H1 (cell line): ENCODE measurements around the gene ACER3. TPM values are rescaled to one million over a fixed set of nuclear protein-coding genes. Genes with fewer than 3 reads are reported as not detected.

ENCODE experiments used
- CTCF ChIA-PET: fragments of 300-600 bp; sonication (Branson Sonifier 250); formaldehyde crosslinking; loops from one replicate; lab custom pipeline; 2021; ENCODE audit not compliant: partially characterized antibody; lab: Charles Lee
- POLR2A ChIA-PET: fragments of 300-600 bp; sonication (Branson Sonifier 250); formaldehyde crosslinking; loops from one replicate; lab custom pipeline; 2021; ENCODE audit warnings: inconsistent platforms; ENCODE audit not compliant: partially characterized antibody; lab: Charles Lee
- DNase-seq, 2 experiments: peaks; one replicate each; pipeline versions ENCODE4 v3.0.0 to v3.0.0-alpha.2; 2010 to 2022; ENCODE audit warnings: low spot score in 2 of 2, low read depth in 1 of 2, mixed read lengths in 1 of 2
- FAIRE-seq: peaks from 2 replicates; lab custom pipeline; 2011; peaks lifted over from hg19 to GRCh38; lab: Jason Lieb, UNC
- H2AFZ ChIP-seq: 2 replicates; pipeline ENCODE4 v1.8.1; 2012; ENCODE audit warnings: low read length, inconsistent platforms
- H2AK5ac ChIP-seq: 2 replicates; pipeline ENCODE4 v1.6.1; 2013; ENCODE audit warnings: low read depth, low read length
- H2BK120ac ChIP-seq: replicated peaks from 2 replicates; pipeline ENCODE3; 2013; ENCODE audit warnings: low read depth, low read length, inconsistent platforms
- H2BK12ac ChIP-seq: 2 replicates; pipeline ENCODE4 v1.6.1; 2013; ENCODE audit warnings: low read depth, low read length
- H2BK15ac ChIP-seq: 2 replicates; pipeline ENCODE4 v1.6.1; 2013; ENCODE audit warnings: low read length
- H2BK20ac ChIP-seq: 2 replicates; pipeline ENCODE4 v1.6.1; 2013; ENCODE audit warnings: low read length
- H2BK5ac ChIP-seq: 2 replicates; pipeline ENCODE4 v1.6.1; 2013; ENCODE audit warnings: low read depth, low read length
- H3K14ac ChIP-seq: 2 replicates; pipeline ENCODE4 v1.6.1; 2013; ENCODE audit warnings: inconsistent platforms; ENCODE audit not compliant: insufficient read length
- H3K18ac ChIP-seq: 2 replicates; pipeline ENCODE4 v1.6.1; 2013; ENCODE audit warnings: low read length; ENCODE audit errors: extremely low read depth
- H3K23ac ChIP-seq: 2 replicates; pipeline ENCODE4 v1.6.1; 2013; ENCODE audit warnings: inconsistent platforms; ENCODE audit not compliant: insufficient read length
- H3K23me2 ChIP-seq: 2 replicates; pipeline ENCODE4 v1.6.1; 2013; ENCODE audit warnings: low read depth, low read length
- H3K27ac ChIP-seq: 2 replicates; pipeline ENCODE4 v1.6.1; 2011; ENCODE audit warnings: low read depth, low read length, inconsistent platforms
- H3K27me3 ChIP-seq, 4 experiments: replicated peaks in 1 of 4; 1 replicate in 1 of 4; 2 replicates in 3 of 4; pipeline versions ENCODE4 v1.6.1 to v1.8.1; 2011 to 2013; ENCODE audit warnings: low read length in 3 of 4, mild to moderate bottlenecking in 3 of 4, inconsistent platforms in 2 of 4, mixed read lengths in 2 of 4, moderate library complexity in 1 of 4; ENCODE audit not compliant: control insufficient read depth in 3 of 4, insufficient read depth in 3 of 4; ENCODE audit errors: extremely low read depth in 1 of 4
- H3K36me3 ChIP-seq, 4 experiments: 2 replicates each; pipeline versions ENCODE4 v1.6.1 to v1.8.1; 2011 to 2013; ENCODE audit warnings: mild to moderate bottlenecking in 4 of 4, low read length in 3 of 4, moderate library complexity in 2 of 4, control low read depth in 1 of 4, inconsistent platforms in 1 of 4; ENCODE audit not compliant: insufficient read depth in 4 of 4, control insufficient read depth in 2 of 4
- H3K4ac ChIP-seq: replicated peaks from 2 replicates; pipeline ENCODE3; 2013; ENCODE audit warnings: low read length, low read depth, mixed read lengths, inconsistent platforms; ENCODE audit not compliant: insufficient read length
- H3K4me1 ChIP-seq, 4 experiments: replicated peaks in 1 of 4; 1 replicate in 1 of 4; 2 replicates in 3 of 4; pipeline versions ENCODE4 v1.6.1 to v1.8.1; 2011 to 2013; ENCODE audit warnings: low read length in 3 of 4, inconsistent platforms in 2 of 4, mixed read lengths in 1 of 4; ENCODE audit not compliant: insufficient read depth in 4 of 4, control insufficient read depth in 3 of 4
- H3K4me2 ChIP-seq, 2 experiments: 2 replicates each; pipeline versions ENCODE4 v1.6.1 to v1.8.1; 2011 to 2013; ENCODE audit warnings: low read depth in 2 of 2, low read length in 2 of 2, control low read depth in 1 of 2, inconsistent platforms in 1 of 2, mild to moderate bottlenecking in 1 of 2; ENCODE audit not compliant: insufficient read depth in 1 of 2
- H3K4me3 ChIP-seq, 4 experiments: fragments of 200-600, 300-600 bp in 1 of 4; sonication (generic), shearing (Covaris generic), sonication (Bioruptor Twin) in 1 of 4; 2 replicates each; pipeline versions ENCODE4 v1.5.1 to v1.8.1; 2011 to 2016; ENCODE audit warnings: low read length in 4 of 4, low read depth in 3 of 4, control low read depth in 2 of 4, inconsistent platforms in 2 of 4, mild to moderate bottlenecking in 2 of 4, mixed read lengths in 1 of 4, moderate library complexity in 1 of 4; ENCODE audit not compliant: insufficient read depth in 2 of 4; ENCODE audit errors: extremely low read depth in 1 of 4
- H3K56ac ChIP-seq: replicated peaks from 2 replicates; pipeline ENCODE3; 2013; ENCODE audit warnings: low read depth, mild to moderate bottlenecking, mixed read lengths, low read length, inconsistent platforms; ENCODE audit not compliant: insufficient read length
- H3K79me1 ChIP-seq: 2 replicates; pipeline ENCODE4 v1.6.1; 2013; ENCODE audit warnings: low read depth, low read length, control low read depth
- H3K79me2 ChIP-seq, 2 experiments: 2 replicates each; pipeline versions ENCODE4 v1.6.1 to v1.8.1; 2012 to 2013; ENCODE audit warnings: low read length in 2 of 2, mild to moderate bottlenecking in 2 of 2, inconsistent platforms in 1 of 2; ENCODE audit not compliant: insufficient read depth in 2 of 2, control insufficient read depth in 1 of 2
- H3K9ac ChIP-seq, 4 experiments: replicated peaks in 1 of 4; 1 replicate in 1 of 4; 2 replicates in 3 of 4; pipeline versions ENCODE4 v1.6.1 to v1.8.1; 2011 to 2013; ENCODE audit warnings: low read depth in 3 of 4, low read length in 3 of 4, control low read depth in 2 of 4, mild to moderate bottlenecking in 2 of 4, moderate library complexity in 2 of 4, inconsistent platforms in 1 of 4; ENCODE audit errors: extremely low read depth in 1 of 4
- H3K9me3 ChIP-seq, 2 experiments: 2 replicates each; pipeline versions ENCODE4 v1.6.1 to v1.8.1; 2012 to 2013; ENCODE audit warnings: mild to moderate bottlenecking in 2 of 2, moderate library complexity in 2 of 2, control low read depth in 1 of 2, inconsistent platforms in 1 of 2, low read depth in 1 of 2, low read length in 1 of 2, mixed read lengths in 1 of 2; ENCODE audit not compliant: insufficient read depth in 2 of 2
- H4K20me1 ChIP-seq, 2 experiments: replicated peaks in 1 of 2; 2 replicates each; pipeline versions ENCODE3 to v1.8.1; 2011 to 2013; ENCODE audit warnings: inconsistent platforms in 2 of 2, low read length in 2 of 2, mild to moderate bottlenecking in 1 of 2; ENCODE audit not compliant: insufficient read depth in 2 of 2, control insufficient read depth in 1 of 2
- H4K5ac ChIP-seq: 2 replicates; pipeline ENCODE4 v1.6.1; 2013; ENCODE audit warnings: low read length, low read depth, mixed read lengths, inconsistent platforms; ENCODE audit not compliant: insufficient read length
- H4K8ac ChIP-seq: 2 replicates; pipeline ENCODE4 v1.8.0; 2013; ENCODE audit warnings: mild to moderate bottlenecking, moderate library complexity, low read length, inconsistent platforms; ENCODE audit not compliant: insufficient read depth; ENCODE audit errors: extremely low read depth
- H4K91ac ChIP-seq: replicated peaks from 2 replicates; pipeline ENCODE3; 2013; ENCODE audit warnings: low read length, mixed read lengths, inconsistent platforms; ENCODE audit not compliant: insufficient read length
- CBX8 ChIP-seq: fragments of 300-800, 300-1000 bp; sonication (generic); IDR thresholded peaks from 2 replicates; pipeline ENCODE4 v1.7.1; 2016; ENCODE audit warnings: low read depth, low read length, borderline replicate concordance
- CREB1 ChIP-seq: IDR thresholded peaks from 2 replicates; pipeline ENCODE4 v1.6.1; 2012; ENCODE audit warnings: inconsistent platforms
- KDM4A ChIP-seq: IDR thresholded peaks from one replicate; pipeline ENCODE4 v1.7.1; 2012; ENCODE audit warnings: low read depth, mild to moderate bottlenecking, moderate library complexity, low read length, inconsistent platforms; ENCODE audit not compliant: severe bottlenecking
- POLR2AphosphoS5 ChIP-seq: IDR thresholded peaks from 2 replicates; pipeline ENCODE4 v1.6.1; 2011; ENCODE audit warnings: low read depth, low read length
- SP1 ChIP-seq: IDR thresholded peaks from 2 replicates; pipeline ENCODE4 v1.6.1; 2011; ENCODE audit warnings: low read depth, low read length
- SP2 ChIP-seq: IDR thresholded peaks from 2 replicates; pipeline ENCODE4 v1.6.1; 2012; ENCODE audit warnings: mild to moderate bottlenecking, low read length, inconsistent platforms
- SP4 ChIP-seq: IDR thresholded peaks from 2 replicates; pipeline ENCODE4 v1.6.1; 2012; ENCODE audit warnings: low read length, inconsistent platforms
- TAF1 ChIP-seq: IDR thresholded peaks from 2 replicates; pipeline ENCODE4 v1.6.1; 2011; ENCODE audit warnings: mild to moderate bottlenecking, low read depth, low read length
- TBP ChIP-seq: IDR thresholded peaks from 2 replicates; pipeline ENCODE4 v1.6.1; 2011; ENCODE audit warnings: low read depth, low read length, improper control_type of control experiment
- YY1 ChIP-seq: IDR thresholded peaks from 2 replicates; pipeline ENCODE4 v1.6.1; 2011; ENCODE audit warnings: low read depth, mild to moderate bottlenecking, low read length
- ZNF274 ChIP-seq: IDR thresholded peaks from 2 replicates; pipeline ENCODE4 v1.7.0; 2012; ENCODE audit warnings: low read length, borderline replicate concordance; ENCODE audit errors: extremely low read depth
- WGBS, 2 experiments: shearing (Covaris generic) in 1 of 2; methylation state at CpG; one replicate each; pipeline versions ENCODE4 v1.1.6 to v1.1.7; 2013 to 2015; ENCODE audit warnings: low lambda C conversion rate in 2 of 2, mixed read lengths in 2 of 2, inconsistent platforms in 1 of 2, low coverage in 1 of 2, missing lambda C conversion rate in 1 of 2; ENCODE audit not compliant: insufficient replicate concordance in 2 of 2, insufficient coverage in 1 of 2, insufficient read length in 1 of 2; ENCODE audit errors: extremely low coverage in 1 of 2, missing lambda C conversion rate in 1 of 2; 5-methylcytosine and 5-hydroxymethylcytosine counted together
- polyA plus RNA-seq, 7 experiments: library from polyadenylated mRNA; depleted of rRNA in 3 of 7; stranded (reverse) in 5 of 7; unstranded in 2 of 7; fragments of >200 nt in 5 of 7; fragments of 200-250 nt in 2 of 7; gene quantifications; 1 replicate in 5 of 7; 2 replicates in 1 of 7; 4 replicates in 1 of 7; pipeline versions ENCODE4 v1.2.1 to v1.2.3, GENCODE V29; 2011 to 2013; ENCODE audit warnings: missing spikeins in 2 of 7, mixed read lengths in 2 of 7
- total RNA-seq: library from RNA; stranded (reverse); fragmentation: NEBNext Ultra II Directional; extraction: Animal tissue kit (Norgen Biotek cat#: 25700); gene quantifications from 2 replicates; pipeline ENCODE4 v1.2.1, GENCODE V29; 2021

ACER3 gene
- total and polyA plus RNA-seq, 2 of the 8 experiments (the other 6 are each of a cell fraction or from before 2014, with no cell fraction given) = 5.7 to 16.2 TPM

- no peak overlapping the region for H2BK15ac ChIP-seq
- H4K20me1 ChIP-seq = no peaks in the 10 kb centered on the region
- WGBS, 2 experiments = 79% methylated on average over 3 of the region's 3 CpGs; no CpG with 5 or more reads in 1 of the 2 experiments
- no peak for TF ChIP-seq SP4
- TF ChIP-seq CBX8 = no peak
- TF ChIP-seq SP2 = no peak
- TF ChIP-seq TAF1 = no peak
- TF ChIP-seq SP1 = no peak
- TF ChIP-seq TBP = no peak
- no peak for TF ChIP-seq POLR2AphosphoS5
- TF ChIP-seq KDM4A = no peak
- no peak for TF ChIP-seq YY1
- no peak for TF ChIP-seq CREB1
- no peak for TF ChIP-seq ZNF274
- H3K79me1 ChIP-seq = no peaks in the 10 kb centered on the region
- peaks cover 6 to 18% of the 10 kb centered on the region in 2 experiments for H3K9me3 ChIP-seq
- H3K23ac ChIP-seq = no peak overlapping the region
- no peak overlapping the region for H2BK12ac ChIP-seq
- H2AFZ ChIP-seq = no peak overlapping the region
- no peak overlapping the region for H2AK5ac ChIP-seq
- H4K91ac ChIP-seq = no peak overlapping the region
- no peaks in the 10 kb centered on the region for H3K27me3 ChIP-seq
- H3K4me3 ChIP-seq = no peak overlapping the region
- H3K23me2 ChIP-seq = no peaks in the 10 kb centered on the region
- H3K4ac ChIP-seq = no peak overlapping the region
- H3K18ac ChIP-seq = no peak overlapping the region
- no peak overlapping the region for H4K8ac ChIP-seq
- H4K5ac ChIP-seq = no peak overlapping the region
- H3K56ac ChIP-seq = no peak overlapping the region
- FAIRE-seq (no peak), DNase-seq (no peak)
- no peaks in the 10 kb centered on the region for H3K79me2 ChIP-seq
- no peak overlapping the region for H2BK120ac ChIP-seq
- H2BK20ac ChIP-seq = no peak overlapping the region
- H3K27ac ChIP-seq = no peak overlapping the region
- no peak overlapping the region for H3K4me2 ChIP-seq
- CTCF ChIA-PET = interaction anchor here (2.0 kb wide), 1 partner anchor 15 kb away, joined by 6 read pairs; no protein-coding TSS in a partner anchor
- no peaks in the 10 kb centered on the region for H3K4me1 ChIP-seq
- H3K14ac ChIP-seq = no peak overlapping the region
- H3K36me3 ChIP-seq = peaks cover 0 to 15% (median 4%) of the 10 kb centered on the region in 4 experiments; a peak in 3 of 8 replicates
- no peak overlapping the region for H3K9ac ChIP-seq
- H2BK5ac ChIP-seq = no peak overlapping the region
- POLR2A ChIA-PET = no interaction called here
Measured at GRCh38 chr11:76935042-76935441, 74.3 kb downstream of the ACER3 start.
